ENCODE measurements around the gene GPR119.
"Not testable (repeated sequence)": the region's sequence is repeated elsewhere in the genome, so short reads cannot be mapped to it uniquely, and the experiment has no call there.

GPR119 gene

GRCh38 chrX:130385520-130385919 is at the start of gene GPR119:
GPR119 (minus strand) TSS chrX:130385674; CDS start chrX:130385447, 227 bp downstream.
- Histone ChIP-seq H3K27ac (no peak within 1 kb of the TSS), H3K4me1 (ENCODE audit: control insufficient read depth in 1 of 2, insufficient read depth in 1 of 2, low read depth in 1 of 2, low read length in 1 of 2) (no peaks in the 10 kb centered on the region), H3K4me3 (ENCODE audit: low read depth in 1 of 2, low read length in 1 of 2) (no peak within 1 kb of the TSS), H3K36me3 (no peaks in the 10 kb centered on the region), H3K9me3 (no peaks in the 10 kb centered on the region), H3K27me3 (peaks cover 9% of the 10 kb centered on the region)
- TF ChIP-seq CTCF (IDR thresholded peaks at IDR 0.05): no peak

- H3K4me3 ChIP-seq (ENCODE audit: low read depth in 1 of 2, low read length in 1 of 2); H3K27me3 ChIP-seq; H3K9me3 ChIP-seq: not testable (repeated sequence)
Measured at GRCh38 chrX:130429236-130429635, 43.8 kb upstream of the GPR119 start.

GRCh38 chrX:130426531-130426930 is 41.1 kb upstream of the GPR119 start:
- Histone ChIP-seq H3K27ac (no peak overlapping the region), H3K4me3 (ENCODE audit: low read depth in 1 of 2, low read length in 1 of 2) (no peak overlapping the region), H3K27me3 (peaks cover 4% of the 10 kb centered on the region)

More at GRCh38 chrX:130429236-130429635, 43.8 kb upstream of the GPR119 start:
- not testable (repeated sequence) for H3K27ac ChIP-seq; H3K4me1 ChIP-seq (ENCODE audit: control insufficient read depth in 1 of 2, insufficient read depth in 1 of 2, low read depth in 1 of 2, low read length in 1 of 2); H3K36me3 ChIP-seq

GRCh38 chrX:130419263-130419662 is 33.8 kb upstream of the GPR119 start:
- Histone ChIP-seq H3K27ac (no peak overlapping the region), H3K4me1 (ENCODE audit: control insufficient read depth in 1 of 2, insufficient read depth in 1 of 2, low read depth in 1 of 2, low read length in 1 of 2) (no peaks in the 10 kb centered on the region), H3K9me3 (no peaks in the 10 kb centered on the region), H3K4me3 (ENCODE audit: low read depth in 1 of 2, low read length in 1 of 2) (no peak overlapping the region), H3K27me3 (no peaks in the 10 kb centered on the region), H3K36me3 (peaks cover 7% of the 10 kb centered on the region)
- no peak for TF ChIP-seq CTCF (IDR thresholded peaks at IDR 0.05)

More at GRCh38 chrX:130426531-130426930, 41.1 kb upstream of the GPR119 start:
- Histone ChIP-seq H3K36me3 (no peaks in the 10 kb centered on the region), H3K4me1 (ENCODE audit: control insufficient read depth in 1 of 2, insufficient read depth in 1 of 2, low read depth in 1 of 2, low read length in 1 of 2) (no peaks in the 10 kb centered on the region), H3K9me3 (no peaks in the 10 kb centered on the region)
- TF ChIP-seq CTCF (IDR thresholded peaks at IDR 0.05): no peak

- Histone ChIP-seq H3K27ac (no peak overlapping the region), H3K9me3 (no peaks in the 10 kb centered on the region), H3K36me3 (peaks cover 7% of the 10 kb centered on the region), H3K4me3 (ENCODE audit: low read depth in 1 of 2, low read length in 1 of 2) (no peak overlapping the region), H3K27me3 (no peaks in the 10 kb centered on the region), H3K4me1 (ENCODE audit: control insufficient read depth in 1 of 2, insufficient read depth in 1 of 2, low read depth in 1 of 2, low read length in 1 of 2) (no peaks in the 10 kb centered on the region)
- TF ChIP-seq CTCF (IDR thresholded peaks at IDR 0.05): no peak
Measured at GRCh38 chrX:130418740-130419139, 33.3 kb upstream of the GPR119 start.

- TF ChIP-seq CTCF (IDR thresholded peaks at IDR 0.05): no peak
- Histone ChIP-seq H3K4me3 (ENCODE audit: low read depth in 1 of 2, low read length in 1 of 2) (no peak overlapping the region), H3K9me3 (no peaks in the 10 kb centered on the region), H3K4me1 (ENCODE audit: control insufficient read depth in 1 of 2, insufficient read depth in 1 of 2, low read depth in 1 of 2, low read length in 1 of 2) (no peaks in the 10 kb centered on the region), H3K27me3 (no peaks in the 10 kb centered on the region), H3K36me3 (peaks cover 8% of the 10 kb centered on the region), H3K27ac (no peak overlapping the region)
Measured at GRCh38 chrX:130418066-130418465, 32.6 kb upstream of the GPR119 start.

Measured in neutrophil (primary cell).